SH-SY5Y (cell line): ENCODE data around the gene PTPRK.

ENCODE experiments used
- GATA2 ChIP-seq: IDR thresholded peaks from 2 replicates; pipeline ENCODE4 v1.6.1; 2011; ENCODE audit warnings: mild to moderate bottlenecking, low read depth, low read length
- GATA3 ChIP-seq: IDR thresholded peaks from 2 replicates; pipeline ENCODE4 v1.6.1; 2011; ENCODE audit warnings: low read depth, mild to moderate bottlenecking, low read length, moderate library complexity

- TF ChIP-seq GATA3, result no peak
- TF ChIP-seq GATA2, result no peak
These were observed 261.2 kb downstream of the PTPRK start for GRCh38 chr6:128259029-128259724.
